ENCODE measurements around the gene TSHZ1.

Gene TSHZ1

DNA sequence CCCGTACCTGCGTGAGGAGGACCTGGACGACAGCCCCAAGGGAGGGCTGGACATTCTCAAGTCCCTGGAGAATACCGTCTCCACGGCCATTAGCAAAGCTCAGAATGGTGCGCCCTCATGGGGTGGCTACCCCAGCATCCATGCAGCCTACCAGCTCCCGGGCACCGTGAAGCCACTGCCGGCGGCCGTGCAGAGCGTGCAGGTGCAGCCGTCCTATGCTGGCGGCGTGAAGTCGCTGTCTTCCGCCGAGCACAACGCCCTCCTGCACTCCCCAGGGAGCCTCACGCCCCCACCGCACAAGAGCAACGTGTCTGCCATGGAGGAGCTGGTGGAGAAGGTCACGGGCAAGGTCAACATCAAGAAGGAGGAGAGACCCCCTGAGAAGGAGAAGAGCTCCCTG lies 76.4 kb downstream of the TSHZ1 start:
- H3K4me3 ChIP-seq (ENCODE audit: low read depth, low read length) = no peak overlapping the region
- no peak for DNase-seq (ENCODE audit: low read depth)
- TF ChIP-seq, protein P1, sequence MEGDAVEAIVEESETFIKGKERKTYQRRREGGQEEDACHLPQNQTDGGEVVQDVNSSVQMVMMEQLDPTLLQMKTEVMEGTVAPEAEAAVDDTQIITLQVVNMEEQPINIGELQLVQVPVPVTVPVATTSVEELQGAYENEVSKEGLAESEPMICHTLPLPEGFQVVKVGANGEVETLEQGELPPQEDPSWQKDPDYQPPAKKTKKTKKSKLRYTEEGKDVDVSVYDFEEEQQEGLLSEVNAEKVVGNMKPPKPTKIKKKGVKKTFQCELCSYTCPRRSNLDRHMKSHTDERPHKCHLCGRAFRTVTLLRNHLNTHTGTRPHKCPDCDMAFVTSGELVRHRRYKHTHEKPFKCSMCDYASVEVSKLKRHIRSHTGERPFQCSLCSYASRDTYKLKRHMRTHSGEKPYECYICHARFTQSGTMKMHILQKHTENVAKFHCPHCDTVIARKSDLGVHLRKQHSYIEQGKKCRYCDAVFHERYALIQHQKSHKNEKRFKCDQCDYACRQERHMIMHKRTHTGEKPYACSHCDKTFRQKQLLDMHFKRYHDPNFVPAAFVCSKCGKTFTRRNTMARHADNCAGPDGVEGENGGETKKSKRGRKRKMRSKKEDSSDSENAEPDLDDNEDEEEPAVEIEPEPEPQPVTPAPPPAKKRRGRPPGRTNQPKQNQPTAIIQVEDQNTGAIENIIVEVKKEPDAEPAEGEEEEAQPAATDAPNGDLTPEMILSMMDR (conservative IDR thresholded peaks at IDR 0.05; ENCODE audit: low read depth, low read length) = no peak

- no peak for DNase-seq (ENCODE audit: low read depth)
- H3K4me3 ChIP-seq (ENCODE audit: low read depth, low read length) = no peak overlapping the region
- TF ChIP-seq, protein P1 (conservative IDR thresholded peaks at IDR 0.05; ENCODE audit: low read depth, low read length) = no peak
Observed at GRCh38 chr18:75287700-75288099, 77.1 kb downstream of the TSHZ1 start.

DNA sequence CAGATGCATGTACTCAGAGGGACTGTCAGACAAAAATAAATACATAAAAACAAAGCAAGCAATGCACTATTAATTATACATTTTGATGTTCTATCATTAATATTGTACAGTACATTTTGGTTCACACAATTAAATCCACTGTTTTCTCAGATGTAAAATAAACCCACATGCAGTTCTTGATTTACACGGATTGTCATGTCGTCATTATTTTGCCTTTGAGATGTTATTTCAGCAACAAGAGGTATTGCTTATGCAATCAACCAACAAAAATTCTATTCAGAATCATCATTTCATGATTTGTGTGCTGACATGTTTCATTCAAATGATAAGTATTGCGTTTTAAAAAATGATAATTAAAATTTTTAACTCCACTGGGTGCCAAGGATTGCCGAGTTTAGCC lies 79.2 kb downstream of the TSHZ1 start:
- H3K4me3 ChIP-seq (ENCODE audit: low read depth, low read length) = no peak overlapping the region
- DNase-seq (ENCODE audit: low read depth) = no peak
- TF ChIP-seq, protein P1 (conservative IDR thresholded peaks at IDR 0.05; ENCODE audit: low read depth, low read length) = no peak

GRCh38 chr18:75290737-75291358 lies 80.3 kb downstream of the TSHZ1 start:
- no peak for DNase-seq (ENCODE audit: low read depth)
- H3K4me3 ChIP-seq (ENCODE audit: low read depth, low read length) = no peak overlapping the region
- TF ChIP-seq, protein P1 (conservative IDR thresholded peaks at IDR 0.05; ENCODE audit: low read depth, low read length) = no peak

- TF ChIP-seq, protein P1 (conservative IDR thresholded peaks at IDR 0.05; ENCODE audit: low read depth, low read length) = no peak
- H3K4me3 ChIP-seq (ENCODE audit: low read depth, low read length) = no peak overlapping the region
- DNase-seq (ENCODE audit: low read depth) = no peak
Observed at GRCh38 chr18:75291460-75291859, 80.9 kb downstream of the TSHZ1 start.

DNA sequence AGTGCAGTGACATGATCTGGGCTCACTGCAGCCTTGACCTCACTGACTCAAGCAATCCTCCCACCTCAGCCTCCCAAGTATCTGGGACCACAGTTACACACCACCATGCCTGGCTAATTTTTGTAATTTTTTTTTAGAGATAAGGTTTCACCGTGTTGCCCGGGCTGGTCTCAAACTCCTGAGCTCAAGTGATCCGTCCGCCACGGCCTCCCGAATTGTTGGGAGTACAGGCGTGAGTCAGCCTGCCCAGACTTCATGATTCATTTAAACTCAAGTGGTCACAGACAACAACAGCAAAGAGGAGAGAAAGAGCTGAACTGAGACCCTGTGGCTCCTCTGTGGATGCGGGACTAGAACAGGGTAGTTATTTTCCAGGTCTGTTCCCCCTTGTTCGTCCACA lies 83.0 kb downstream of the TSHZ1 start:
- H3K4me3 ChIP-seq (ENCODE audit: low read depth, low read length) = no peak overlapping the region
- peak; percentile 6 for DNase-seq (ENCODE audit: low read depth)
- TF ChIP-seq, protein P1 (conservative IDR thresholded peaks at IDR 0.05; ENCODE audit: low read depth, low read length) = no peak

DNA sequence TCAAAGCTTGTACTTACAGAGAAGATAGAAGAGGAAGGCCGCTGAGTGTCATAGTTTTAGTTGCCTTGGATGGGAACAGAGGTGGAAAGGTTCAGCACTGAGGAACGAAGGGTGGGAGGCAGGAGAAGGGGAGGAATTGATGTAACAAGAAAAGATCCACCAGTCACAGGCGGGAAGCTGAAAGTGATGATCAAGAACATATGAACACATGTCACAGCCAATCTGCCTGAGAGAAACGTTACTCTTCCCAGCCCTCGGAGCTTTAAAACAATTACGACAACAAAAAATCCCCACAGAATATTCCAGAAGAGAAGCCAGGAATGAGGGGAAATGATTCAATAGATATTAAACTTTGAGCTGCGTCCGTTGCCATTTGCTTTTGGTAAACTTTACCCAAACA lies 87.1 kb downstream of the TSHZ1 start:
- TF ChIP-seq, protein P1 (conservative IDR thresholded peaks at IDR 0.05; ENCODE audit: low read depth, low read length) = no peak
- H3K4me3 ChIP-seq (ENCODE audit: low read depth, low read length) = no peak overlapping the region
- no peak for DNase-seq (ENCODE audit: low read depth)

All from choroid plexus epithelial cell (primary cell).